Activated CD8-positive, alpha-beta memory T cell treated with anti-CD3 and anti-CD28 coated beads for 4 hours (primary cell): ENCODE results near the gene DCDC2.
A peak's percentile ranks its signal among the peaks of the same experiment; 100 is the strongest.
"Not testable (repeated sequence)": the region's sequence is repeated elsewhere in the genome, so short reads cannot be mapped to it uniquely, and the experiment has no call there.

ENCODE experiments used
- DNase-seq, 2 donors: peaks; one replicate each; pipeline ENCODE4 v3.0.0-alpha.2; 2020; ENCODE audit warnings: low read depth in 2 of 2

DCDC2 gene

GRCh38 chr6:24381476-24382219 lies 23.8 kb upstream of the DCDC2 start:
- DNase-seq = no peak

- no peak for DNase-seq
These were observed 20.7 kb upstream of the DCDC2 start for GRCh38 chr6:24378473-24379097.

DNA sequence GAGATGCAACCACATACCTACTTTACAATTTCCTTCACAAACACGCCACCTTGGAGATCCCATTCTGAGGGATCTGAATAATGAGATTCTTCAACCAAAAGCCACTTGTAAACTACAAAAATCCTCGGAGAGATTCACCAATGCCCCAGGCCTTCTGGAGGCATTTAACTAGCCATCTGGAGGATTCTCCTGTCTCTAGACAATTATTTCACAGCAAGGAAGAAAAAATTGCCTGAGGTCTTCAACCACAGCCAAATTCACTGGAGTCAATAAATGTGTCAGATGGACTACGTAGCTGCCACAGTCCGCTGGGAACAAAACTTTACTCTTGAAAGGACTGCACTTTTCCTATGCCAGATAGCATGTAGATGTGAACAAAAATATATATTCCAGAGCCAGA lies 19.0 kb upstream of the DCDC2 start:
- DNase-seq = no peak

DNA sequence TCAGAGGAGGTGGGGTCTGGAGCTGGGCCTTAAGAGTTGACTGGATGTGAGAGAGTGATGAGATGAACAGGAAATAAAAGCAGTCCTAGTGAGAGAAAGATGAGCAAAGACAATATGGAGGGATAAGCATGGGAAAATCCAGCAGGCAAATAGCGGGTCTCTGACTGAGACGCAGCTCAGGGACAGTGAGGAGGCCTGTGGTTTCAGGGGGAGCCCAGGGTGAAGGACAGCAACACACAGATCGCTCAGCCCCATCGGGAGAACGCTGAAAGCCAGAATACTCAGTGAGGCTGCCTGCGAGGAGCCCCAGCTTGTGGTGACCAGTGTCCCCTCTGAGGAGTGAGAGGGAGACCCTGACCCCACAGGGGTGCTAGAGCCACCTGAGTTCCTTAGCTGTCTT lies 16.8 kb upstream of the DCDC2 start:
- no peak for DNase-seq

DNA sequence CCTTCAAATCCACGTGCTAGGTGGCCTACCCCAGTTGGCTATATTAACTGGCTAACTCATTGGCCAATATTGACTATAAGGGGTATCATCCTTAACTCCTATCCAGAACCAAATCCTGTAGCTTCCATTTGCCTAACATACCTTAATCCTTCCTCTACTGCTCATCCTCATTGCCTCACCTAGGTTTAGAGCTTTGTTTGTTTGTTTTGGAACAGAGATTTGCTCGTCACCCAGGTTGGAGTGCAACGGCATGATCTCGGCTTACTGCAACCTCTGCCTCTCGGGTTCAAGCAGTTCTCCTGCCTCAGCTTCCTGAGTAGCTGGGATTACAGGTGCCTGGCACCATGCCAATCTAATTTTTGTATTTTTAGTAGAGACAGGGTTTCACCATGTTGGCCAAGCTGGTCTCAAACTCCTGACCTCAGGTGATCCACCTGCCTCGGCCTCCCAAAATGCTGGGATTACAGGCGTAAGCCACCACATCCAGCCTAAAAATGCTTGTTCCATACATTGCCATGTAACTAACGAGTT lies 7.3 kb upstream of the DCDC2 start:
- DNase-seq = not testable (repeated sequence)

DNA sequence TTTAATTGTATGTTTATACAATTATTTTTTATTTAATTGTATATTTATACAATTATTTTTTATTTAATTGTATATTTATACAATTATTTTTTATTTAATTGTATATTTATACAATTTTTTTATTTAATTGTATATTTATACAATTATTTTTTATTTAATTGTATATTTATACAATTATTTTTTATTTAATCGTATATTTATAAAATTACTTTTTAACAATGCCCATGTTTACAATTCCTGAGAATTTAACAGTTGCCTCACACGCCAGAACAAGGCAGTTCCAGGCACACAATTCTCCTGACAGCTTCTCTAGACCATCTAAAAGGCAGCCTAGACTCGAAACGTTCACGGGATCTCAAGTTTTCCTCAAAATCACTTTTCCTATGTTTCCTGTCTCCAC lies 4.5 kb upstream of the DCDC2 start:
- not testable (repeated sequence) for DNase-seq

DNA sequence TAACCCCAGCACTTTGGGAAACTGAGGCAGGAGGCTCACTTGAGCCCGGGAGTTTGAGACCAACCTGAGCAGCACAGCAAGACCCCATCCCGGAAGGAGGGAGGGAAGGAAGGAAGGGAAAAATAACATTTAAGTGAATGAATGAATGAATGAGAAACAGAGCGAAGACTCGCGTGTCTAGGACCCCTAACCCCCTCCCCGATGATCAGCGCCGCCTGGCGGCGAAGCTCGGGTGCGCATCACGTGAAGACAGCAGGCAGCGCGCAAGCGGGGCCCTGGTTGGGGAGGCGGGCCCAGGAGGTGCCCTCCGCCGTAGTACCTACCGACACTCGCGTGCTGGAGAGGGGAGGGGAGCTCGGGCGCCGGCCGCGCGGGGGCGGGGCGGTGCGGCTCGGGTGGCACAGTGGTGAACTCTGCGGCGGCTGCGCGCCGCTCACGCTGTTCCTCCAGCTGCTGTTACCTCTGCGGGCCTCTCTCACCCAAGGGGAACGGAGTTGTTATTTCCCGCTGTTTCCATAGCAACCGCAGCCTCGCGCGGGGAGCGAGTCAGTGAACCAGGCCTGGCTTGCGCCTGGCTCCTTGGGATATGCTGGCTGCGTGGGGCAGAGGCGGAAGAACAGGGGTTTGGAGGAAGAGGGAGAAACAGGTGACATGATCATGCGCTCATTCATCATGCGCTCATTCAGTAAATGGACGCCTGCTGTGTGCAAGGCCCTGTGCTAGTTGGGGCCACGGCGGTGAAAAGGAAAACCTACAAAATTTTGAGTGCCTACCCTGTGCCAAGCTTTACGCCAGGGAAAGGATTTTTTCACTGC lies 2.0 kb upstream of the DCDC2 start:
- peak; percentile 60 for DNase-seq

DNA sequence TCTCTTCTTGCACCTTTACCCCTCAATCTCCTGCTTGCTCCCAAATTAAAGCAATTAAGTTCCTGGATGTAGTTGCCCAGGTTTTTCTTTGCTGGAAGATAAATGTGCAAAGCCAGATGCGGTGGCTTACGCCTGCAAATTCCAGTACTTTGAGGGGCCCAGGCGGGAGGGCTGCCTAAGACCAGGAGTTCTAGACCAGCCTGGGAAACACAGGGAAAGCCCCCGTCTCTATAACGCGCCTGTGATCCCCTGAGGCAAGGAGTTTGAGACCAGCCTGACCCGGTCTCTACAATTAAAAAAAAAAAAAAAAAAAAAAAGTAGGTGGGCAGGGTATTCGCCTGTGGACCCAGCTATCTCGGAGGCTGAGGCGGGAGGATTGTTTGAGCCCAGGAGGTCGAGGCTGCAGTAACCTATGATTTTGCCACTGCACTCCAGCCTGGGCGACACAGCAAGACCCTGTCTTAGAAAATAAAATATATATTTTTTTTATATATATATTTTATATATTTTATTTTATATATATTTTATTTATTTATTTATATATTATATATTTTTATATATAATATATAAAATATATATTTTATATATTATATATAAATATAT lies 461 bp upstream of the DCDC2 start:
- DNase-seq = no peak

DNA sequence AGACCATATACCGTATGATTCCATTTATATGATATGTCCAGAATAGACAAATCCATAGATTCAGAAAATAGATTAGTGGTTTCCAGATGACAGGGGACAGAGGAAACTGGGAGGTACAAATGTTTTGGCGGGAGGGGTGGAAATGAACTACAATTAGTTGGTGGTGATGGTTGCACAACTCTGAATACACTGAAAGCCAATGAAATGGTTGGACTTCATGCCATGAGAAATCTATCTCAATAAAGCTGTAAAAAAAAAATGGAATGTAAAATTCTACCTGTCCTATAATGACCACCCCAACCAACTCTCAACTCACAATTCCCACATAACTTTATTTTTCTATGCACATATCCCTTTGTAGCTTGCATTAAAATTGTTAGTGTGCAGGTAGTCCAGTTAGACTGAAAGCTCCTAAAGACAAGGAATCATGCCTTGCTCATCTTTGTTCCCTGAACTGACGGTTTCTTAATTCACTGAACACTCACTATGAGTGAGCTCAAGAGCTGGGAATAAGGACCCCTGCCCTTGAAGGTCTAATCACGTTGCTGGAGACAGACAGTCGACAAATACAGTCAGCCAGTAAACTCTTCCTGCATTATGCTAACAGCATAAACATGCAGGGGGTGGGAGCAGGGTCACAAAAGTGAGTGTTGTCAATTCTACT lies 1.4 kb downstream of the DCDC2 start:
- no peak for DNase-seq

GRCh38 chr6:24355393-24355792 lies 2.5 kb downstream of the DCDC2 start:
- DNase-seq = no peak

DNA sequence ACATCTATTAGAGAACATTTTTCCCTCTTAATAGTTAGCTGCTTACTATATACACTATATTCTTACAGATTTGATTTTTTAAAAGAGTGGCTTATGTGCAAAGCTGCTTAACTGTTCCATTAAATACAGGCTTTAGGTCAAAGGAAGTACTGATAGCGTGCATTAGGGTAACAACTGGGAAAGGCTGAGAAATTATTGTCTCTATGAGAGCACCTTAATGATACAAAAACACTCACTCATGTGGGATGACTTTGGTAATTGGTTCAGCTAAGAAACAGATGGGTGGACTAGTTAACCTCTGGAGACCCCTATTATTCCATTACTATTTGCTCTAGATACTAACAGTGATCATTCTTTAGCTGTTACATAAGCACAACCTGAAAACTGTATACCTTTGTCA lies 4.0 kb downstream of the DCDC2 start:
- no peak for DNase-seq

- no peak for DNase-seq
These were observed 5.4 kb downstream of the DCDC2 start for GRCh38 chr6:24352434-24352833.

DNA sequence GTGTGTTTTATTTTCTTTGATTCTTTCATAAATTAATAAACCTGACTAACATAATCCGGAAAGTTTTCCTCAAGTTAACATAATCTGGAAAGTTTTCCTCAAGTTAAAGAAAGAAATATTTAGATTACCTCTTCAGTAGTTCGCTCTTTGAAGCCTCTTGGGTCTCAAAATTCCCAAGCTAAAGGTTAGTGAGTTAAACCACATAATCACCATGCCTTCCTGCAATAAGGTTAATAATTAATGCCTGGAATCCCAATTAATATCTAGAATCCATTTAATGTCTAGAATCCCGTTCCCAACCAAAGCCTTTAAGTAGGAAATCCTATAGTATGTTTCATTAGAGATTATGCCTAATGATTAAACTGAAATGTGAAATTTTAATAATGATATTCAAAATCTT lies 12.9 kb downstream of the DCDC2 start:
- no peak for DNase-seq

DNA sequence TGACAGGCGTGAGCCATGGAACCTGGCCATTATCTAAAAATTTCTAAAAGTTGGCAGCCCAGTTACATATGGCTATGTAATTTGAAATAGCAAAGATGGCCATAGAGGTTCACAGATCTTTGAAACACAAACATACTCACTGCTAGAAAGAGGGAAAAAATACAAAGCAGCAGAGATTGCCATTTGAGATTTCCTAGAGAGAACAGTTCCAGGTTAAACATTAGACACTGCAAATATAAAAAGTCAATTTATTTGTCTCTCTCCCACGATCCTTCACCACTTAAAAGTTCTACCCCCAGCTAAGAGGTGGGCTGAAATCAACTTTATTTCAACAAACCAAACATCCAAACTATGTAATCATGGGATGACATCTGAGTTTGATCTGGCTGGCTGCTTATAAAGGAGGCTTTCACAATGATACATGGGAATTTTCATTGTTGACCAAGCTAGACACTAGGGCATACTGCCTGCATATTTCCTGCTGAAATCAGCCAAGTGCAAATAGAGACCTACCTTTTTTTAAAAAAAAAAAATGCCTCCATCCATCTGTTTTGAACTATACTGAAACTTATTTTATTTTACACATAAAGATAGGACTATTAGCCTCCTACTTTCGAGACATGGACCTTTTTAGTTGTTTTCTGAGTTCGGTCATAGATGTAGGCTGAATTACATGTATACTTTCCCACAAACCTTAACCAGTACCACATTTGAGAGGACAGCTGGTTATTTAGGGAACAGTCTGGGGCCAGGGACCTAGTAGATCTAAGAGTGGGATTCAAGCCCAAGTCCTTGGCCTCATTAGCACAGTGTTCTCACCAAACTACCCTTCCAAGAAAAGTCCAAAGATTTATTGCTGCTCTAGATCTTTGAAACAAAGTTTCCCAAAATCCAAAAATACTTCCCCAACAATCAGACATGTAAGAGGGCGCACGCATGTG lies 16.6 kb downstream of the DCDC2 start:
- no peak for DNase-seq

- no peak for DNase-seq
These were observed 17.9 kb downstream of the DCDC2 start for GRCh38 chr6:24339932-24340331.

DNA sequence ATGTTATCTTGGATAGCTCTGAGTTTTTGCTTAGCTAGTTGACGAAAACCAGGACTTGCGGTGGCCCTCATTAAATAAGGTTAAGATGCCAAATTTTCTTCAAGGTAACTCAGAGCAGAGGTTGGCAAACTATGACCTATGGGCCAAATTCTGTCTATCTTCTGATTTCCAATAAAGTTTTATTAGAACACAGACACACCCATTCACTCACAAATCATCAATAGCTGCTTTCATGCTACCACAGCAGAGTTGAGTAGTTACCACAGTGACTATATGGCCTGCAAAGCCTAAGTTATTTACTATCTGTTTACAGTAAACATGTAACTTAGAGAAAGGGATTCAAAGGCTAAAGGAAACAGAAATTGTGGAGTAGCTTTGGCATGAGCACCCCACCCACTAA lies 23.6 kb downstream of the DCDC2 start:
- DNase-seq = no peak

DNA sequence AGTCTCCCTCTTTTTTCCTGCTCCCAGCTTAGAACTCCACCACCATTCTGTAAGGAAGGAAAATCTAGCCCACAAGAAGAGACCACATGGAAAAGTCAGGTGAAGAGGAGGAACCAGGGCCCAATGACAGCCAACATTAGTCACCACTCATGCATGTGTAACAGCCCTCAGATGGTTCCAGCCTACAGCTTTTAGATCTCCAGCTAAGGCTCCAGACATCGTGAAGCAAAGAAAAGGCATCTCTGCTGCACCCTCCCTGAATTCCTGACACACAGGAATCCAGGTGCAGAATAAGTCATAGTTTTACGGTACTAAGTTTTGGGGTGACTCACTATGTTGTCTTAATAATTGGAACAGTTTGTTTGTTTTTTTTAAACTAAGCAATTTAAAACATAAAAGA lies 25.5 kb downstream of the DCDC2 start:
- DNase-seq = no peak

GRCh38 chr6:24330137-24330732 lies 27.6 kb downstream of the DCDC2 start:
- no peak for DNase-seq

GRCh38 chr6:24329451-24329850 lies 28.4 kb downstream of the DCDC2 start:
- DNase-seq = no peak

DNA sequence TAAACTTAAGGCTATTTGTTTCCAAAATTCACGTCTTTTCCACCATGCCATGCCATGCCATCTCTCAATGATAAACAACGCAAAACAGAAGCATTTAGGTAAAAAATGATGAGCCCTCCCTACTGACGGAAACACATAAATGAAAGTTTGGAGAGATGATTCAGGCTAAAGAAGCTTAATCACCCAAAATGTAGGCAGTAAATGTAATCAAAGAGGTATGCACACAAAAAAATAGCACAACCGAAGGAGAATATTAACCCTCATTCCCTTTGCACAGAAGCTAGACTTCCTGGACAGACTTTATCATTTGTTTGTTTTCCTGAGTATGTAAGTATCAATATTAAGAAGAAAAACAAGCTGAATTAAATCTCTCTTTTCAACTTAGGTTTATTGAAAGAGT lies 28.8 kb downstream of the DCDC2 start:
- DNase-seq = no peak
